Measurements from ENCODE around the gene EPHA7.

The EPHA7 gene

DNA sequence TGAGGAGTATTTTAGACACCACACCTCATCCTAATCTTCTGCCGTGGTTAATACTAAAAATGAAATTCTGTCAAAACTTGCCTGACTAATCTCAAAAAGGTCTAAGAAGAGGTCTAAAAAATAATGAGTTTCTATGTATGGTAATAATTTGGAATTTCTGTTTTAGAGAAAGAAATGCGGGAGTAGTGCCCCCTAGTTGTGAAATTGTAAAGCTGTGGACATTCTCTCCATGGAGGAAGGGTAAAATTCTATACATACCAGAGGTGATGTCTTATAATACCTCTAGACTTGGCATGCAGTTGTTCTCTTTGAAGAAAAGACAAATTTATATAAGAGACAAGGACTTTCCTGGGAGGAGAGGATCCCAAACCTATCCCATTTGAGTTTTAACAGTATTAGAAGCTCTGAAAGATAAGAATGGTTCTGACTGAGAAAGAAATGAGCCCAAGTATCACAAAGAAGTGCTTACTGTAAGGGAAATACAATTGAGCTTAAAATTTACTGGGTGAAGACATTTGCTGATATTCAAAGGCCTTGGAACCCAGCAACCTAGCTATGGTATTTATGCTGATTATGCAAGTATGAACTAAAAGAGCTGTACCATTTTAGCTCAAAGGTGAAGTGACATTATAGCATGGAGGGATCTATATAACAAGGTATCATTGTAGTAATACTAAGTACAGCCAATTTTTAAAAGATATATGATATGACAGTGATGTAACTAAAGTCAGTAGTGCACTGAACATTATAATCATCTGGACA is 5.1 kb upstream of the EPHA7 start:
- TF ChIP-seq, protein P1, sequence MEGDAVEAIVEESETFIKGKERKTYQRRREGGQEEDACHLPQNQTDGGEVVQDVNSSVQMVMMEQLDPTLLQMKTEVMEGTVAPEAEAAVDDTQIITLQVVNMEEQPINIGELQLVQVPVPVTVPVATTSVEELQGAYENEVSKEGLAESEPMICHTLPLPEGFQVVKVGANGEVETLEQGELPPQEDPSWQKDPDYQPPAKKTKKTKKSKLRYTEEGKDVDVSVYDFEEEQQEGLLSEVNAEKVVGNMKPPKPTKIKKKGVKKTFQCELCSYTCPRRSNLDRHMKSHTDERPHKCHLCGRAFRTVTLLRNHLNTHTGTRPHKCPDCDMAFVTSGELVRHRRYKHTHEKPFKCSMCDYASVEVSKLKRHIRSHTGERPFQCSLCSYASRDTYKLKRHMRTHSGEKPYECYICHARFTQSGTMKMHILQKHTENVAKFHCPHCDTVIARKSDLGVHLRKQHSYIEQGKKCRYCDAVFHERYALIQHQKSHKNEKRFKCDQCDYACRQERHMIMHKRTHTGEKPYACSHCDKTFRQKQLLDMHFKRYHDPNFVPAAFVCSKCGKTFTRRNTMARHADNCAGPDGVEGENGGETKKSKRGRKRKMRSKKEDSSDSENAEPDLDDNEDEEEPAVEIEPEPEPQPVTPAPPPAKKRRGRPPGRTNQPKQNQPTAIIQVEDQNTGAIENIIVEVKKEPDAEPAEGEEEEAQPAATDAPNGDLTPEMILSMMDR (conservative IDR thresholded peaks at IDR 0.05; ENCODE audit: low read depth, low read length) = peak; percentile 62
- no peak overlapping the region for H3K4me3 ChIP-seq (ENCODE audit: low read depth, low read length)
- DNase-seq (ENCODE audit: low read depth) = peak; percentile 47

DNA sequence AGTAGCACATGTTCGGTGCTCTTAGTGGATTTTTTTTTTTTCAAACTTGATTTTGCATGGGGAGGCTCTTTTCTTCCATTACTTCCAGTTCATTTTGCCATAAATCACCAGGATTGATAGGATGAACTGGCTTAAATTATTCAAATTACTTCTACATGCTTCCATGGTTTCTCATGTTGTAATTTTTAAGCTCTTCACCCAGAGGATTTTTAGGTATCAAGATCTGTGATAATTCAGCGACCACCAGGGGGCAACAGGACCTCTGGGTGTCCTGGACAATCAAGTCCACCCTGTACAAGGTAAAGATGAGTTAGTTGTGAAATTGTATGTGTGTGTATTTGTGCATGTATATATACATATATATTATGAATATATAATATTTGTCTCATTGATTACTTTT is 4.2 kb upstream of the EPHA7 start:
- no peak overlapping the region for H3K4me3 ChIP-seq (ENCODE audit: low read depth, low read length)
- TF ChIP-seq, protein P1 (conservative IDR thresholded peaks at IDR 0.05; ENCODE audit: low read depth, low read length) = peak; percentile 63
- DNase-seq (ENCODE audit: low read depth) = peak; percentile 65

- peak overlapping the region; percentile 55 for H3K4me3 ChIP-seq (ENCODE audit: low read depth, low read length)
These were observed 920 bp upstream of the EPHA7 start for GRCh38 chr6:93420163-93420795.

GRCh38 chr6:93418408-93419303 is 703 bp downstream of the EPHA7 start:
- DNase-seq (ENCODE audit: low read depth) = peak; percentile 34
- H3K4me3 ChIP-seq (ENCODE audit: low read depth, low read length) = peak overlapping the region; percentile 55
- TF ChIP-seq, protein P1 (conservative IDR thresholded peaks at IDR 0.05; ENCODE audit: low read depth, low read length) = peak; percentile 13

More at GRCh38 chr6:93420163-93420795, 920 bp upstream of the EPHA7 start:
- TF ChIP-seq, protein P1 (conservative IDR thresholded peaks at IDR 0.05; ENCODE audit: low read depth, low read length) = no peak
- DNase-seq (ENCODE audit: low read depth) = peak; percentile 2

DNA sequence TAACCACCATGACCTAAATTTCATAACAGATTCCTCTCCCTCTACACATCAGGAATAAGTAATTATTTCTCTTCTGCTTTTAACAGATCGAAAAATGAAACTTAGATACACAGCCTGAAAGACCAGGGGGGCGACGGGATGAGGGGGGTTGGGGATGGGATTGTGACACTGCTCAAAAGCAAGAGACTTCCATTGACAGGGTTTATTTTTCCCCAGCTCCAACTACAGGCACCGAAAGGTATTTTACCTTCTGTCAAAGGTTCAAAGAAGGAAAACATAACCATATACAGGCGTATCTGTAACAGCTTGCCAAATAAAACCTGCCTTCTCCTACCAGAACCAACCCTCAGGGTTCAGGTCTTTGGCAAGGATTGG is 1.3 kb downstream of the EPHA7 start:
- H3K4me3 ChIP-seq (ENCODE audit: low read depth, low read length) = peak overlapping the region; percentile 55
- TF ChIP-seq, protein P1 (conservative IDR thresholded peaks at IDR 0.05; ENCODE audit: low read depth, low read length) = no peak
- DNase-seq (ENCODE audit: low read depth) = no peak

DNA sequence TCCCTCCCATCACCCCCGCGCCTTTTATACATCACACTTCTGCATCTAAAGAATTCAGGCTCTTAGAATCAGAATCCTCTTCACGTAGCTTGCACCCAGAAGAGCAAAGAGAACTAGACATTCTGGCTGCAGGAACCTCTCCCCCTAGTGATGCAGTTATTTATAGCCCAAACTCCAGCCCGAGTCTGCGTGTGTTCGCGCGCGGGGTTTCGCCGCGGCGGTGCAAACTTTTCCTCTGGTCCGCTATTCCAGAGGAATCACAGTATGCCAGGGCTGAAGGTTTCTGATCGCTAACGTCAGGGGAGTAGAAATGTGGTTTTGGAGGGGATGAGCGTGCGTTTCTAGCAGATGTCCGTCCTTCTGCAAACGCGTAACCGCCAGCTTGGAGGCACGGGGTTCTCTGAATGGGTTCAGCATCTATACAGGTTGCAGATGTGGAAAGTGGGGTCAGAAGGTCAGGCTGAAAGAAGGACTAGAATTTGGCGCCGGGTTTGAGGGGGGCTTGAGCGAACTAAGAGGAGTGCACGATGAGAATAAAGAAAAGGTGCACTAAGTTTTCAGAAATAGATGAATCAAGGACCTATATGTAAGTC is 1.8 kb downstream of the EPHA7 start:
- peak; percentile 53 for DNase-seq (ENCODE audit: low read depth)
- H3K4me3 ChIP-seq (ENCODE audit: low read depth, low read length) = peak overlapping the region; percentile 55
- TF ChIP-seq, protein P1 (conservative IDR thresholded peaks at IDR 0.05; ENCODE audit: low read depth, low read length) = peak; percentile 46

Measured in choroid plexus epithelial cell (primary cell).